Measurements from ENCODE around the gene C1QTNF1. TPM values are rescaled to one million over a fixed set of nuclear protein-coding genes. Genes with fewer than 3 reads are reported as not detected.
A peak's percentile ranks its signal among the peaks of the same experiment; 100 is the strongest.

Gene C1QTNF1
- total and polyA plus RNA-seq, 9 of the 15 experiments (the other 6 are each of a cell fraction or from before 2014, with no cell fraction given), result 0.09 TPM; not detected in 8

GRCh38 chr17:78974635-78975591 lies 49.1 kb upstream of the C1QTNF1 start (continued):
- TF ChIP-seq FOXA3 (CRISPR knock-in tag; conservative IDR thresholded peaks at IDR 0.05 in 1 of 2, IDR thresholded peaks at IDR 0.05 in 1 of 2), result no peak; a peak in 1 of 4 replicates
- no peak for TF ChIP-seq ZNF232 (CRISPR knock-in tag; IDR thresholded peaks at IDR 0.05)
- TF ChIP-seq POLR2G (IDR thresholded peaks at IDR 0.05; ENCODE audit: low read depth, low read length), result no peak
- 0 out of 2 replicates have a peak, but pooled peaks have one; percentile 65 for TF ChIP-seq FOXP1 (CRISPR knock-in tag; IDR thresholded peaks at IDR 0.05)
- no peak for TF ChIP-seq ZNF274 (IDR thresholded peaks at IDR 0.05; ENCODE audit: borderline replicate concordance, low read depth, low read length)
- TF ChIP-seq ZNF609 (CRISPR knock-in tag; IDR thresholded peaks at IDR 0.05; ENCODE audit: borderline replicate concordance), result no peak
- TF ChIP-seq CSDE1 (IDR thresholded peaks at IDR 0.05), result no peak
- TF ChIP-seq KLF10 (CRISPR knock-in tag; IDR thresholded peaks at IDR 0.05), result no peak
- no peak for TF ChIP-seq CGGBP1 (CRISPR knock-in tag; IDR thresholded peaks at IDR 0.05)
- no peak for TF ChIP-seq MITF (IDR thresholded peaks at IDR 0.05)
- no peak for TF ChIP-seq ZNF41 (CRISPR knock-in tag; conservative IDR thresholded peaks at IDR 0.05)
- TF ChIP-seq ZNF592 (IDR thresholded peaks at IDR 0.05), result no peak
- no peak for TF ChIP-seq TRIM24 (IDR thresholded peaks at IDR 0.05)
- no peak for TF ChIP-seq RFX1 (IDR thresholded peaks at IDR 0.05)
- no peak for TF ChIP-seq HMBOX1 (IDR thresholded peaks at IDR 0.05)

Data from K562 (cell line).